MCF 10A (cell line): ENCODE data around the gene YEATS2. TPM values are rescaled to one million over a fixed set of nuclear protein-coding genes. Genes with fewer than 3 reads are reported as not detected.

ENCODE experiments used
- BruUV-seq: library from RNA; stranded (reverse); fragments of 400-500 nt; replicated peaks from 2 replicates; lab custom pipeline; 2021; lab: Mats Ljungman, UMichigan
- CTCF ChIA-PET: fragments of 300-600 bp; sonication (Branson Sonifier 250); formaldehyde crosslinking; extraction: SDS; loops from one replicate; lab custom pipeline; 2021; ENCODE audit warnings: antibody characterized with exemption, inconsistent platforms; lab: Yijun Ruan, JAX
- POLR2A ChIA-PET: fragments of 300-600, 350-650 bp; sonication (Branson Sonifier 250); formaldehyde crosslinking; extraction: SDS; loops from one replicate; lab custom pipeline; 2020; ENCODE audit warnings: antibody characterized with exemption, inconsistent platforms; lab: Yijun Ruan, JAX
- DNase-seq: peaks from one replicate; pipeline ENCODE4 v3.0.0-alpha.2; 2018; ENCODE audit not compliant: unreplicated experiment
- H3K27ac Mint-ChIP-seq: one replicate; pipeline ENCODE4 v1.8.0; 2022; ENCODE audit warnings: mild to moderate bottlenecking, low read depth, mixed read lengths; ENCODE audit not compliant: unreplicated experiment
- H3K27me3 Mint-ChIP-seq: one replicate; pipeline ENCODE4 v1.8.0; 2022; ENCODE audit warnings: mixed read lengths; ENCODE audit not compliant: insufficient read depth, unreplicated experiment
- H3K36me3 Mint-ChIP-seq: one replicate; pipeline ENCODE4 v1.8.0; 2022; ENCODE audit warnings: mild to moderate bottlenecking, moderate library complexity, mixed read lengths; ENCODE audit not compliant: insufficient read depth, unreplicated experiment
- H3K4me1 Mint-ChIP-seq: one replicate; pipeline ENCODE4 v1.8.0; 2022; ENCODE audit warnings: mixed read lengths; ENCODE audit not compliant: insufficient read depth, unreplicated experiment
- H3K4me3 Mint-ChIP-seq: one replicate; pipeline ENCODE4 v1.8.0; 2022; ENCODE audit warnings: mild to moderate bottlenecking, moderate library complexity, mixed read lengths; ENCODE audit not compliant: unreplicated experiment
- H3K9me3 Mint-ChIP-seq: one replicate; pipeline ENCODE4 v1.8.0; 2022; ENCODE audit warnings: mixed read lengths; ENCODE audit not compliant: unreplicated experiment
- CTCF ChIP-seq: fragments of 200-600 bp; IDR thresholded peaks from one replicate; pipeline ENCODE4 v1.8.0; 2022; ENCODE audit warnings: antibody characterized with exemption, mild to moderate bottlenecking; ENCODE audit not compliant: unreplicated experiment
- intact Hi-C: fragments of 100-400 bp; cut with micrococcal nuclease; formaldehyde crosslinking; loops from 2 replicates; pipeline ENCODE4 v1.14.1; 2022
- total RNA-seq: library from RNA; stranded (reverse); gene quantifications from 2 replicates; pipeline ENCODE4 v1.2.3, GENCODE V29; 2022

YEATS2 gene
- total RNA-seq, 1 experiment from 2014 or later, result 29.4 TPM

GRCh38 chr3:183857863-183858262 lies 160.3 kb downstream of the YEATS2 start:
- DNase-seq, result no peak
- CTCF ChIA-PET, result no interaction called here
- intact Hi-C loops, result no loop called here
- H3K4me3 Mint-ChIP-seq, result no peak overlapping the region
- POLR2A ChIA-PET, result interaction anchor here (0.9 kb wide), 1 partner anchor 26 kb away, joined by 3 read pairs; no protein-coding TSS in a partner anchor
- peaks cover 77% of the 10 kb centered on the region for H3K36me3 Mint-ChIP-seq
- H3K4me1 Mint-ChIP-seq, result no peaks in the 10 kb centered on the region
- no peaks in the 10 kb centered on the region for H3K27me3 Mint-ChIP-seq
- H3K9me3 Mint-ChIP-seq, result no peaks in the 10 kb centered on the region
- no peak overlapping the region for H3K27ac Mint-ChIP-seq
- BruUV-seq, result no TSS peak
- TF ChIP-seq CTCF, result no peak

Other genes starting within 250 kb of the YEATS2 start
- gene KLHL6, start 142.1 kb upstream of the YEATS2 start, total RNA-seq, result not detected in 2 replicates
- 13.0 and 17.3 TPM in 2 replicates for gene KLHL24, start 62.2 kb upstream of the YEATS2 start, total RNA-seq
- 1.1 and 1.9 TPM in 2 replicates for gene MAP6D1, start 127.8 kb downstream of the YEATS2 start, total RNA-seq
- 73.5 and 88.0 TPM in 2 replicates for gene PARL, start 187.1 kb downstream of the YEATS2 start, total RNA-seq